T-cell (primary cell): Measurements from ENCODE around the gene LYZ. TPM values are rescaled to one million over a fixed set of nuclear protein-coding genes. Genes with fewer than 3 reads are reported as not detected.

Source experiments
- ATAC-seq, 4 experiments: fragments of 200-7000 bp in 3 of 4; fragments of 150-1000 bp in 1 of 4; cut with Tn5 transposase; replicated peaks in 1 of 4; 1 replicate in 3 of 4; 2 replicates in 1 of 4; pipeline ENCODE4 v1.10.0; 2021; ENCODE audit warnings: moderate library complexity in 3 of 4, mild to moderate bottlenecking in 2 of 4, moderate number of reproducible peaks in 1 of 4
- CTCF ChIA-PET, 2 donors: fragments of 300-600 bp; sonication (Branson Sonifier 250); formaldehyde crosslinking; loops; one replicate each; lab custom pipeline; 2022; ENCODE audit warnings: antibody characterized with exemption in 2 of 2; lab: Charles Lee
- POLR2A ChIA-PET, 2 donors: fragments of 300-600 bp; sonication (Branson Sonifier 250); formaldehyde crosslinking; loops; one replicate each; lab custom pipeline; 2022; ENCODE audit warnings: antibody characterized with exemption in 2 of 2; lab: Charles Lee
- DNase-seq, 35 experiments: peaks; one replicate each; pipeline versions ENCODE4 v3.0.0 to v3.0.0-alpha.2; 2013 to 2023
- H3K27ac ChIP-seq: one replicate; pipeline ENCODE4 v1.5.1; 2013; ENCODE audit warnings: low read length
- H3K27me3 ChIP-seq, 2 experiments: replicated peaks in 1 of 2; 1 replicate in 1 of 2; 2 replicates in 1 of 2; pipeline versions ENCODE4 v1.6.1 to v1.7.0; 2013; ENCODE audit warnings: low read length in 1 of 2, mixed read lengths in 1 of 2; ENCODE audit not compliant: control insufficient read depth in 2 of 2, insufficient read depth in 2 of 2; ENCODE audit errors: extremely low read depth in 1 of 2
- H3K36me3 ChIP-seq, 2 donors: 1 replicate in 1 of 2; 2 replicates in 1 of 2; pipeline versions ENCODE4 v1.6.1 to v1.7.0; 2013; ENCODE audit warnings: low read length in 1 of 2; ENCODE audit not compliant: control insufficient read depth in 2 of 2, insufficient read depth in 1 of 2; ENCODE audit errors: extremely low read depth in 1 of 2
- H3K4me1 ChIP-seq, 2 experiments: 1 replicate in 1 of 2; 2 replicates in 1 of 2; pipeline versions ENCODE4 v1.6.1 to v1.7.0; 2013; ENCODE audit warnings: low read length in 2 of 2, mixed read lengths in 1 of 2; ENCODE audit not compliant: insufficient read depth in 2 of 2, control insufficient read depth in 1 of 2; ENCODE audit errors: extremely low read depth in 1 of 2
- H3K4me3 ChIP-seq, 2 donors: 1 replicate in 1 of 2; 2 replicates in 1 of 2; pipeline versions ENCODE4 v1.5.1 to v1.7.0; 2013; ENCODE audit warnings: mild to moderate bottlenecking in 2 of 2, low read length in 1 of 2, moderate library complexity in 1 of 2; ENCODE audit not compliant: control insufficient read depth in 1 of 2; ENCODE audit errors: extremely low read depth in 1 of 2
- H3K9me3 ChIP-seq: 2 replicates; pipeline ENCODE4 v1.7.0; 2013
- H3K27ac Mint-ChIP-seq, 2 donors: one replicate each; pipeline ENCODE4 v1.8.0; 2020 to 2021; ENCODE audit warnings: mild to moderate bottlenecking in 2 of 2, mixed read lengths in 2 of 2
- H3K27me3 Mint-ChIP-seq, 2 donors: one replicate each; pipeline ENCODE4 v1.8.0; 2021 to 2022; ENCODE audit warnings: mixed read lengths in 2 of 2
- H3K36me3 Mint-ChIP-seq: one replicate; pipeline ENCODE4 v1.8.0; 2021; ENCODE audit warnings: mixed read lengths
- H3K4me1 Mint-ChIP-seq, 3 donors: one replicate each; pipeline ENCODE4 v1.8.0; 2020 to 2022; ENCODE audit warnings: mixed read lengths in 3 of 3, mild to moderate bottlenecking in 1 of 3
- H3K4me3 Mint-ChIP-seq, 3 donors: one replicate each; pipeline ENCODE4 v1.8.0; 2020 to 2022; ENCODE audit warnings: mild to moderate bottlenecking in 3 of 3, mixed read lengths in 3 of 3, moderate library complexity in 3 of 3
- H3K9me3 Mint-ChIP-seq, 3 donors: one replicate each; pipeline ENCODE4 v1.8.0; 2020 to 2022; ENCODE audit warnings: mixed read lengths in 3 of 3
- WGBS: methylation state at CpG from one replicate; pipeline ENCODE4 v1.1.5; 2013; ENCODE audit warnings: missing lambda C conversion rate; ENCODE audit not compliant: insufficient coverage; 5-methylcytosine and 5-hydroxymethylcytosine counted together
- total RNA-seq, 35 experiments: library from RNA in 6 of 35; stranded (reverse) in 6 of 35; fragments of 120-200 nt in 1 of 35; gene quantifications; one replicate each; pipeline versions ENCODE4 v1.2.1 to v1.2.4 and lab custom pipeline; 2013 to 2026

The LYZ gene
- total RNA-seq, 5 donors from 2014 or later (not counting 1 experiment from before 2014, with no cell fraction given) = 3.4 to 17.4 (median 5.0) TPM

- Histone ChIP-seq H3K4me1 (no peaks in the 10 kb centered on the region), H3K27ac (no peak overlapping the region), H3K9me3 (peaks cover 3% of the 10 kb centered on the region), H3K27me3 (no peaks in the 10 kb centered on the region), H3K4me3 (no peak overlapping the region), H3K36me3 (peaks cover 0 to 2% of the 10 kb centered on the region in 2 donors)
- Mint-ChIP-seq H3K36me3 (peaks cover 41% of the 10 kb centered on the region), H3K27ac (no peak overlapping the region), H3K27me3 (no peaks in the 10 kb centered on the region), H3K4me1 (no peaks in the 10 kb centered on the region), H3K4me3 (no peak overlapping the region), H3K9me3 (peaks cover 8 to 11% (median 9%) of the 10 kb centered on the region in 3 donors)
- CTCF ChIA-PET = no interaction called here
- ATAC-seq (no peak), DNase-seq (no peak)
- POLR2A ChIA-PET = no interaction called here
- no CpG with 5 or more reads among the region's 3 CpGs for WGBS
Observed at GRCh38 chr12:69397978-69398377, 49.8 kb downstream of the LYZ start.

GRCh38 chr12:69401940-69402339 lies 53.8 kb downstream of the LYZ start:
- H3K9me3 Mint-ChIP-seq = peaks cover 0 to 5% (median 1%) of the 10 kb centered on the region in 3 donors
- no peaks in the 10 kb centered on the region for H3K27me3 ChIP-seq
- peaks cover 0 to under 1% of the 10 kb centered on the region in 2 donors for H3K36me3 ChIP-seq
- ATAC-seq (no peak), DNase-seq (no peak)
- H3K27ac Mint-ChIP-seq = no peak overlapping the region
- CTCF ChIA-PET = no interaction called here
- peaks cover 12% of the 10 kb centered on the region for H3K36me3 Mint-ChIP-seq
- H3K27ac ChIP-seq = no peak overlapping the region
- no peak overlapping the region for H3K4me3 ChIP-seq
- H3K4me1 Mint-ChIP-seq = no peaks in the 10 kb centered on the region
- peaks cover 1% of the 10 kb centered on the region for H3K9me3 ChIP-seq
- WGBS = 100% methylated on average over 1 of the region's 4 CpGs
- H3K4me1 ChIP-seq = no peaks in the 10 kb centered on the region
- POLR2A ChIA-PET = no interaction called here
- H3K27me3 Mint-ChIP-seq = no peaks in the 10 kb centered on the region
- H3K4me3 Mint-ChIP-seq = no peak overlapping the region

Other genes starting within 250 kb of the LYZ start
- gene CPSF6, start 108.8 kb upstream of the LYZ start, total RNA-seq = 100 to 1,000 TPM in 1 of 5 donors, 10 to 100 TPM in 4; 84.3 to 111 (median 86.7) TPM
- gene YEATS4, start 11.4 kb downstream of the LYZ start, total RNA-seq = 10 to 100 TPM; 16.3 to 29.6 (median 21.5) TPM
- gene FRS2, start 122.0 kb downstream of the LYZ start, total RNA-seq = 10 to 100 TPM; 22.0 to 30.2 (median 26.2) TPM
- 100 to 1,000 TPM; 108 to 183 (median 111) TPM for gene CCT2, start 237.1 kb downstream of the LYZ start, total RNA-seq